Thoracic aorta (tissue), 2 donors: Measurements from ENCODE around the gene PPP6R2. TPM values are rescaled to one million over a fixed set of nuclear protein-coding genes. Genes with fewer than 3 reads are reported as not detected.

Experiments used
- ATAC-seq: fragments of 150-250 bp; one replicate; pipeline ENCODE4 v1.8.0; 2017; ENCODE audit warnings: low read depth; ENCODE audit not compliant: insufficient number of reproducible peaks, low FRiP score
- DNase-seq: peaks from one replicate; pipeline ENCODE4 v3.0.0-alpha.2; 2020; ENCODE audit warnings: low spot score
- H3K27ac ChIP-seq, 2 donors: fragments of 200-600 bp; sonication (generic); 1 replicate in 1 of 2; 2 replicates in 1 of 2; pipeline ENCODE4 v1.5.1; 2016; ENCODE audit warnings: mild to moderate bottlenecking in 2 of 2, moderate library complexity in 2 of 2
- H3K27me3 ChIP-seq: fragments of 200-600 bp; sonication (generic); replicated peaks from 2 replicates; pipeline ENCODE4 v1.6.0; 2016; ENCODE audit warnings: mild to moderate bottlenecking; ENCODE audit not compliant: insufficient read depth
- H3K36me3 ChIP-seq: fragments of 200-600 bp; sonication (generic); one replicate; pipeline ENCODE4 v1.5.1; 2016
- H3K4me1 ChIP-seq, 2 donors: fragments of 200-600 bp; sonication (generic); 1 replicate in 1 of 2; 2 replicates in 1 of 2; pipeline versions ENCODE4 v1.5.1 to v1.6.0; 2016; ENCODE audit warnings: low read depth in 2 of 2, mild to moderate bottlenecking in 1 of 2; ENCODE audit not compliant: control insufficient read depth in 1 of 2
- H3K4me3 ChIP-seq: fragments of 200-600 bp; sonication (generic); 2 replicates; pipeline ENCODE4 v1.5.1; 2016; ENCODE audit warnings: mild to moderate bottlenecking
- H3K9me3 ChIP-seq: fragments of 200-600 bp; sonication (generic); 2 replicates; pipeline ENCODE4 v1.5.1; 2016
- CTCF ChIP-seq: fragments of 200-600 bp; sonication (generic); IDR thresholded peaks from one replicate; pipeline ENCODE4 v1.5.1; 2019; ENCODE audit warnings: antibody characterized with exemption
- total RNA-seq, 2 donors: library from RNA; depleted of rRNA; stranded (reverse); fragments of >200 nt; gene quantifications; one replicate each; pipeline versions ENCODE4 v1.1.0 to v1.2.3, GENCODE V29; 2016

Gene PPP6R2
- total RNA-seq, 2 donors from 2014 or later = 61.2 to 73.6 TPM

GRCh38 chr22:50356186-50356585 is 13.1 kb downstream of the PPP6R2 start:
- TF ChIP-seq CTCF = no peak
- H3K4me1 ChIP-seq = no peaks in the 10 kb centered on the region

GRCh38 chr22:50357222-50357621 is 14.1 kb downstream of the PPP6R2 start:
- H3K27ac ChIP-seq = no peak overlapping the region
- no peaks in the 10 kb centered on the region for H3K9me3 ChIP-seq
- ATAC-seq = no peak
- no peaks in the 10 kb centered on the region for H3K4me1 ChIP-seq
- H3K36me3 ChIP-seq = peaks cover 9% of the 10 kb centered on the region
- TF ChIP-seq CTCF = no peak
- DNase-seq = no peak
- H3K27me3 ChIP-seq = no peaks in the 10 kb centered on the region
- no peak overlapping the region for H3K4me3 ChIP-seq

More at GRCh38 chr22:50356186-50356585, 13.1 kb downstream of the PPP6R2 start:
- H3K9me3 ChIP-seq = no peaks in the 10 kb centered on the region
- ATAC-seq (no peak), DNase-seq (no peak)
- no peaks in the 10 kb centered on the region for H3K27me3 ChIP-seq
- H3K4me3 ChIP-seq = no peak overlapping the region
- peaks cover 9% of the 10 kb centered on the region for H3K36me3 ChIP-seq
- no peak overlapping the region for H3K27ac ChIP-seq

- Histone ChIP-seq H3K27me3 (no peaks in the 10 kb centered on the region), H3K4me3 (no peak overlapping the region), H3K4me1 (no peaks in the 10 kb centered on the region), H3K9me3 (no peaks in the 10 kb centered on the region), H3K27ac (no peak overlapping the region), H3K36me3 (peaks cover 9% of the 10 kb centered on the region)
- DNase-seq (no peak), ATAC-seq (no peak)
- TF ChIP-seq CTCF = no peak
Observed at GRCh38 chr22:50357756-50358155, 14.6 kb downstream of the PPP6R2 start.

- ATAC-seq = no peak
- TF ChIP-seq CTCF = no peak
- Histone ChIP-seq H3K27ac (no peak overlapping the region), H3K27me3 (no peaks in the 10 kb centered on the region), H3K4me1 (no peaks in the 10 kb centered on the region), H3K36me3 (peaks cover 9% of the 10 kb centered on the region), H3K9me3 (no peaks in the 10 kb centered on the region), H3K4me3 (no peak overlapping the region)
- no peak for DNase-seq
Observed at GRCh38 chr22:50360578-50360977, 17.5 kb downstream of the PPP6R2 start.

- H3K27me3 ChIP-seq = no peaks in the 10 kb centered on the region
- peaks cover 4 to 6% of the 10 kb centered on the region in 2 donors for H3K4me1 ChIP-seq
- peaks cover 9% of the 10 kb centered on the region for H3K36me3 ChIP-seq
- no peak overlapping the region for H3K27ac ChIP-seq
- no peak for DNase-seq
- no peak overlapping the region for H3K4me3 ChIP-seq
- no peaks in the 10 kb centered on the region for H3K9me3 ChIP-seq
- no peak for TF ChIP-seq CTCF
- ATAC-seq = no peak
Observed at GRCh38 chr22:50361222-50361621, 18.1 kb downstream of the PPP6R2 start.
